Skeletal muscle tissue (tissue), 4 donors: Measurements from ENCODE around the gene SLC47A2. TPM values are rescaled to one million over a fixed set of nuclear protein-coding genes. Genes with fewer than 3 reads are reported as not detected.
"Not testable (repeated sequence)": the region's sequence is repeated elsewhere in the genome, so short reads cannot be mapped to it uniquely, and the experiment has no call there.

Experiments
- H3K27ac ChIP-seq: one replicate; pipeline ENCODE4 v1.7.0; 2013; ENCODE audit warnings: mild to moderate bottlenecking, low read depth, low read length, inconsistent platforms
- H3K27me3 ChIP-seq, 3 donors: one replicate each; pipeline ENCODE4 v1.7.0; 2013; ENCODE audit warnings: low read length in 3 of 3; ENCODE audit not compliant: control insufficient read depth in 3 of 3, insufficient read depth in 3 of 3
- H3K36me3 ChIP-seq, 3 donors: one replicate each; pipeline ENCODE4 v1.7.0; 2013; ENCODE audit warnings: low read length in 3 of 3; ENCODE audit not compliant: control insufficient read depth in 3 of 3, insufficient read depth in 3 of 3
- H3K4me1 ChIP-seq, 3 donors: one replicate each; pipeline ENCODE4 v1.7.0; 2013; ENCODE audit warnings: low read length in 3 of 3, mild to moderate bottlenecking in 3 of 3; ENCODE audit not compliant: control insufficient read depth in 3 of 3, insufficient read depth in 3 of 3
- H3K4me3 ChIP-seq, 3 donors: one replicate each; pipeline ENCODE4 v1.7.0; 2013; ENCODE audit warnings: low read length in 3 of 3
- H3K9ac ChIP-seq, 3 donors: one replicate each; pipeline ENCODE4 v1.7.0; 2013; ENCODE audit warnings: low read length in 3 of 3, mild to moderate bottlenecking in 3 of 3, moderate library complexity in 2 of 3, low read depth in 1 of 3
- H3K9me3 ChIP-seq, 3 donors: one replicate each; pipeline ENCODE4 v1.7.0; 2013; ENCODE audit warnings: low read length in 3 of 3; ENCODE audit not compliant: control insufficient read depth in 3 of 3
- total RNA-seq: library from RNA; depleted of rRNA; stranded (reverse); fragments of >200 nt; gene quantifications from one replicate; pipeline ENCODE4 v1.2.3, GENCODE V29; 2014
- donor health status: Osteomylitis.

SLC47A2 gene
- total RNA-seq, 1 donor from 2014 or later, result not detected

DNA sequence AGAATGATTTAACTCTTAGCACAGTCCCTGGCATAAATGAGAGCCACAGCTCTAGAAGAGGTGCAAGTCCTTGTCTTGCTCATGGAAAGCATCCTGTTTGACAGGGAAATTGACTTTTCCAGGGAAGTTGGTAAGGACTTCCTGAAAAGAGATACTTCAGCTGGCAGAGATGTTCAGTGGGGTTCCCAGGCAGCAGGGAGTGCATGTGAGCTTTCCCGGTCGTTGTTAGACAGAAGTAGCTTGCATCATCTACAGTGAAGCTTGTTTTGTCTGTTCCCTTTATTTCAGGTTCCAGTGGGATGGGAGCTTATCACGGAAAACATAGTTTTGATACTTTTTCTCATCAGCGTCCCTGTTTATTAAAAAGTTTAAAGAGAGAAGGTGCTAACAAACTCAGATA lies 45.0 kb downstream of the SLC47A2 start:
- Histone ChIP-seq H3K36me3 (peaks cover 5 to 34% (median 14%) of the 10 kb centered on the region in 3 donors), H3K9ac (no peak overlapping the region), H3K9me3 (no peaks in the 10 kb centered on the region), H3K27me3 (no peaks in the 10 kb centered on the region), H3K4me1 (peaks cover 9 to 18% (median 12%) of the 10 kb centered on the region in 3 donors), H3K4me3 (no peak overlapping the region), H3K27ac (peak overlapping the region; percentile 63)

DNA sequence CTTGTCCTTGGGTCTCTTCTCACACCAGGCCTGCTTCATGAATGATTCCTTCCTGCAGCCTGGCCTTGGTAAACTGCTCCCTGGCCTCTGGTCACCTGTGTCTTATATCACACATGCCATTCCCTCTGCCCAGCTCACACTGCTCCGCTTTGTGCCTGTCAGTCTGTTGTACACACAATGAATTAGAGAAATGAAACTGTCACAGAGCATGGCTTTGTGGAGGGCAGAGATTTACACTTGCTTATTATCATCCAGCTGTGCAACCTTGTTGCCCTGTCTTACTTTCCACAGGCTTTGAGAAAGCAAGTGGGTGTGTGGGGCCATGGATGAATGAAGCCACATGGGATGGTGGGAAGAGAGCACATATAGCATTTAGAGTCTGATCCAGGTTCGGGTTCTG lies 45.5 kb downstream of the SLC47A2 start:
- Histone ChIP-seq H3K27me3 (no peaks in the 10 kb centered on the region), H3K27ac (peak overlapping the region; percentile 63), H3K4me3 (no peak overlapping the region), H3K9ac (no peak overlapping the region), H3K36me3 (peaks cover 9 to 32% (median 10%) of the 10 kb centered on the region in 3 donors), H3K9me3 (no peaks in the 10 kb centered on the region), H3K4me1 (peaks cover 9 to 18% (median 12%) of the 10 kb centered on the region in 3 donors)

DNA sequence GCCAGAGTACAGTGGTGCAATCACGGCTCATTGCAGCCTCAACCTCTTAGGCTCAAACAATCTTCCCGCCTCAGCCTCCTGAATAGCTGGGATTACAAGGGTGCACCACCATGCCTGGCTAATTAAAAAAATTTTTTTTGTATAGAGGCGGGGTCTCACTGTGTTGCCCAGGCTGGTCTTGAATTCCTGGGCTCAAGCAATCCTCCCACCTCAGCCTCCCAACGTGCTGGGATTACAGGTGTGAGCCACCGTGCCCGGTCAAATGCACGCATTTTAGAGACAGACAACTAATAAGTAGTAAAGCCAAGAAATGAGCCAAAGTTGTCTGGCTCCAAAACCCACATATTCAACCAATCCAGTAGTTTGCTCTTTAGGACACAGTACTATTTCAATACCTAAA lies 46.7 kb downstream of the SLC47A2 start:
- Histone ChIP-seq H3K36me3 (peaks cover 9 to 37% (median 23%) of the 10 kb centered on the region in 3 donors), H3K4me1 (peaks cover 10 to 20% (median 16%) of the 10 kb centered on the region in 3 donors)
- H3K9me3 ChIP-seq, H3K4me3 ChIP-seq, H3K27ac ChIP-seq, H3K27me3 ChIP-seq, H3K9ac ChIP-seq: not testable (repeated sequence)

GRCh38 chr17:19664821-19665181 lies 51.6 kb downstream of the SLC47A2 start:
- H3K36me3 ChIP-seq, result peaks cover 19 to 40% (median 38%) of the 10 kb centered on the region in 3 donors
- H3K4me3 ChIP-seq, result no peak overlapping the region

DNA sequence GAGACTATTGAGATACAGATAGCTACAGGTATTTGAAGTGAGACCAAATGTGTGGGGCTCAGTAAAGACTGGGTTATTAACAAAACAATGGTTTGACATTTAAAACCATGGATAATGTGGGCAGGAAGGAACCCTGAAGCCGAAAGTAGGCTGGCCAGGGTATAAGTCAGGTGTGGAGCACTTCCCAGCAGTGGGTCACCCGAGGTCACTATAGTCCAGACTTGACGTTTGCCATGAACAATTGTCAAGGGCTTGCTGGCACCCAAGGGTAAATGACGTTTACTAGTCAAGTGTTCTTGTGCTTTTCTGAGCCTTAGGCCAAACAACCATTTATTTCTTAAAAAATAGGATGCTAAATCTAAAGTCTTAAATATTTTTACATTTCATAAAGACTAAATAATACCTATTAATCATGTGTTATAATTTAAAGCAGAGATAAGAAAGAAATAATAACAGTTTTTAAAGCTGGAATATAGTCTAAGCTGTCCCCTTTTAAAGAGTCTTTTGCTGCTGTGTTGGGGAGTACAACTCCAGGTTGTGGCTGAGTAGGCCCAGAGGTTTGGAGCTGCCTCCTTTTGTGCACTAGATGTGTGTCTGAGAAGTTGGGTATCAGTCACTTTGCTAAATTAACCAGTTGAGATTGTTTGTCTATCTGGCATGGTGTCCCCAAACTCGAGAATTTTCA lies 52.1 kb downstream of the SLC47A2 start:
- H3K36me3 ChIP-seq, result peaks cover 19 to 40% (median 35%) of the 10 kb centered on the region in 3 donors

More at GRCh38 chr17:19664821-19665181, 51.6 kb downstream of the SLC47A2 start:
- Histone ChIP-seq H3K27ac (no peak overlapping the region), H3K4me1 (peaks cover 11 to 15% (median 11%) of the 10 kb centered on the region in 3 donors), H3K27me3 (no peaks in the 10 kb centered on the region), H3K9ac (no peak overlapping the region), H3K9me3 (no peaks in the 10 kb centered on the region)

GRCh38 chr17:19663097-19663496 lies 53.3 kb downstream of the SLC47A2 start:
- peaks cover 19 to 40% (median 37%) of the 10 kb centered on the region in 3 donors for H3K36me3 ChIP-seq
- H3K9me3 ChIP-seq, result no peaks in the 10 kb centered on the region
- H3K4me1 ChIP-seq, result peaks cover 17 to 21% (median 18%) of the 10 kb centered on the region in 3 donors
- H3K27ac ChIP-seq, result no peak overlapping the region
- H3K4me3 ChIP-seq, result no peak overlapping the region
- no peak overlapping the region for H3K9ac ChIP-seq
- no peaks in the 10 kb centered on the region for H3K27me3 ChIP-seq

More for the DNA sequence above, 52.1 kb downstream of the SLC47A2 start:
- Histone ChIP-seq H3K4me3 (no peak overlapping the region), H3K27me3 (no peaks in the 10 kb centered on the region), H3K27ac (no peak overlapping the region), H3K9ac (no peak overlapping the region), H3K9me3 (no peaks in the 10 kb centered on the region), H3K4me1 (peaks cover 14 to 19% (median 16%) of the 10 kb centered on the region in 3 donors)

DNA sequence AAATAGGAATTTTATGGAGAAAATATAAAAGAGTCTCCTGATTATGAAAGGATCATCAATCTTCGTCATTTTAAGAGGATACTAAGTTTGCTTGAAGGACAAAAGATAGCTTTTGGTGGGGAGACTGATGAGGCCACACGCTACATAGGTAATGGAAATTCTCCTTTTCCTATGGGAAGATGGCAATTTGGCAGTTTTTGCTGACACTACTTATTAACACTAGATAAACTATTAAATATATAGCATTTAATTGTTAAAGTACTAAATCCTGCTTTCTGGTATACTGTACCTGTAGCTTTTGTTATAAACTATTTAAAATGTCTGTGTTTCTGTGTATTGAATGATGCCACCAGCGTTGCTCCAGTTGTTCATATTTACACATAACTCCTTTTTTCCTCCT lies 55.3 kb downstream of the SLC47A2 start:
- Histone ChIP-seq H3K9ac (no peak overlapping the region), H3K4me3 (no peak overlapping the region), H3K36me3 (peaks cover 30 to 52% (median 48%) of the 10 kb centered on the region in 3 donors), H3K4me1 (peaks cover 17 to 25% (median 18%) of the 10 kb centered on the region in 3 donors), H3K9me3 (no peaks in the 10 kb centered on the region), H3K27ac (no peak overlapping the region), H3K27me3 (no peaks in the 10 kb centered on the region)

GRCh38 chr17:19660219-19660870 lies 56.0 kb downstream of the SLC47A2 start:
- Histone ChIP-seq H3K4me3 (no peak overlapping the region), H3K9ac (no peak overlapping the region), H3K36me3 (peaks cover 34 to 53% (median 48%) of the 10 kb centered on the region in 3 donors), H3K4me1 (peaks cover 17 to 25% (median 18%) of the 10 kb centered on the region in 3 donors), H3K27ac (no peak overlapping the region), H3K9me3 (no peaks in the 10 kb centered on the region), H3K27me3 (no peaks in the 10 kb centered on the region)

GRCh38 chr17:19659366-19660177 lies 56.8 kb downstream of the SLC47A2 start:
- Histone ChIP-seq H3K27me3 (no peaks in the 10 kb centered on the region), H3K4me3 (no peak overlapping the region), H3K27ac (no peak overlapping the region), H3K9ac (no peak overlapping the region), H3K4me1 (peaks cover 15 to 19% (median 15%) of the 10 kb centered on the region in 3 donors), H3K9me3 (no peaks in the 10 kb centered on the region), H3K36me3 (peaks cover 29 to 55% (median 48%) of the 10 kb centered on the region in 3 donors)
